ENCODE data around the gene VDAC2.

VDAC2 gene

DNA sequence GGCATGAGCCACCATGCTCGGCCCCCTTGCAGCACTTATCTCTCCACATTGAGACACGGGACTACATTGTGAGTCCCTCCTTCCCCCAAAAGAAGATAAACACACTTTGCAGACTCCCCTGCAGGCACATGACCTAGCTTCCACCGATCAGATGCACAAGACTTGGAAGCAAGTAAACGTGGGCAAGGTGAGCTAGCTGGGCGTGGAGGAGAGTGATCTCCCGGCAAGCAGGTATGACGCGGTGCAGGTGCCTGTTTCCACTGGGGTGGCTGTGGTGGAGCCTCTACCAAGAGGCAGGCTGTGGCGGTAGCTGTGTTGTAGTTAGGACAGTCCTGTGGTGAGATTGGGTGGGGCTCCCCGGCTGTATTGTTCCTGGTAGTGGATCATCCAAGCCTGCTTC is 32.8 kb downstream of the VDAC2 start:
- no peak overlapping the region for H3K4me3 ChIP-seq (replicated peaks in 1 of 2; ENCODE audit: low read depth in 2 of 2, low read length in 2 of 2)
- TF ChIP-seq, protein P1, sequence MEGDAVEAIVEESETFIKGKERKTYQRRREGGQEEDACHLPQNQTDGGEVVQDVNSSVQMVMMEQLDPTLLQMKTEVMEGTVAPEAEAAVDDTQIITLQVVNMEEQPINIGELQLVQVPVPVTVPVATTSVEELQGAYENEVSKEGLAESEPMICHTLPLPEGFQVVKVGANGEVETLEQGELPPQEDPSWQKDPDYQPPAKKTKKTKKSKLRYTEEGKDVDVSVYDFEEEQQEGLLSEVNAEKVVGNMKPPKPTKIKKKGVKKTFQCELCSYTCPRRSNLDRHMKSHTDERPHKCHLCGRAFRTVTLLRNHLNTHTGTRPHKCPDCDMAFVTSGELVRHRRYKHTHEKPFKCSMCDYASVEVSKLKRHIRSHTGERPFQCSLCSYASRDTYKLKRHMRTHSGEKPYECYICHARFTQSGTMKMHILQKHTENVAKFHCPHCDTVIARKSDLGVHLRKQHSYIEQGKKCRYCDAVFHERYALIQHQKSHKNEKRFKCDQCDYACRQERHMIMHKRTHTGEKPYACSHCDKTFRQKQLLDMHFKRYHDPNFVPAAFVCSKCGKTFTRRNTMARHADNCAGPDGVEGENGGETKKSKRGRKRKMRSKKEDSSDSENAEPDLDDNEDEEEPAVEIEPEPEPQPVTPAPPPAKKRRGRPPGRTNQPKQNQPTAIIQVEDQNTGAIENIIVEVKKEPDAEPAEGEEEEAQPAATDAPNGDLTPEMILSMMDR (IDR thresholded peaks at IDR 0.05; ENCODE audit: low read depth, low read length), result no peak
- DNase-seq (ENCODE audit: low read depth in 2 of 2), result no peak

GRCh38 chr10:75244487-75245353 is 34.1 kb downstream of the VDAC2 start:
- DNase-seq (ENCODE audit: low read depth in 2 of 2), result no peak
- no peak overlapping the region for H3K4me3 ChIP-seq (replicated peaks in 1 of 2; ENCODE audit: low read depth in 2 of 2, low read length in 2 of 2)
- TF ChIP-seq, protein P1 (IDR thresholded peaks at IDR 0.05; ENCODE audit: low read depth, low read length), result no peak

DNA sequence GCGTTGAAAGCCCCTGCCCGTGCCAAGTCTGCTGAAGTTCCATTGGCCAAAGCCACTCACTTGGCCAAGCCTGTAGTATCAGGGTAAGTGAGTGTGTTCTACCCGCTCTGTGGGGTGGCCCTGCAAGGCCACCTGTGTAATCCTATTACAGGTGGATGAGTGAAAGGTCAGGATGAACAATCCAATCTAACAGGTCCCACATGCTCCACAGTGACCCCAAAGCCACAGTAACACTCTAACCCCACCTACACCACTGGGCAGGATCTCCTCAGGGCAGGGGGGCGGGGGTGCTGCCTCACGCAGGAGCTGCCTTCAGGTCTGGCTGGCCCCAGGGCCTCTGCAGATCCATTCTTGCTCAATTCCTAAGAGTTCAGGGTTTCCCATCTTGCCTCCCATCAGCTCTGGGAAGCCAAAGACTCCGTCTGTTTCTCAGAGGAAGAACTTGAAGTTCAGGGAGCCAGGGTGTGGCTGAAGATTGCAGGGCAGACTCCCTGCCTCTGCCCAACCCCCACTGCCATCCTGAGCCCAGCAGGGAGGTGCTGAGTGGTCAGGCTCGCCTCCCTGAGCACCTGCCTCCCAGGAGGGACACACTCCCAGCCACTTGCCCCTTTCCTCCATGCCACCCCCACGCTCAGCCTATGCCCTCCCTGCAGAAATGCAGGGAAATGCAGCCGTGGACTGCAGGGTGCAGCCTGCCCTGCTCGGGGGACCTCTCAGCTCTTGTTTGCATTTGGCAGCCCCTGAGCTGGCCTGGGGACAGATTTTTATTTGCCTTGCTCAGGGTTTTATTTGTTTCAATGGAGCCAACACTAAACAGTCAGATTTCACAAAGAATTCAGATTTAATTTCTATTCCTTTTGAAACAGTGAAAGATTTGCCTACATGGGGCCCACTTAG is 35.0 kb downstream of the VDAC2 start:
- TF ChIP-seq, protein P1 (IDR thresholded peaks at IDR 0.05; ENCODE audit: low read depth, low read length), result no peak
- H3K4me3 ChIP-seq (replicated peaks in 1 of 2; ENCODE audit: low read depth in 2 of 2, low read length in 2 of 2), result no peak overlapping the region
- no peak for DNase-seq (ENCODE audit: low read depth in 2 of 2)

DNA sequence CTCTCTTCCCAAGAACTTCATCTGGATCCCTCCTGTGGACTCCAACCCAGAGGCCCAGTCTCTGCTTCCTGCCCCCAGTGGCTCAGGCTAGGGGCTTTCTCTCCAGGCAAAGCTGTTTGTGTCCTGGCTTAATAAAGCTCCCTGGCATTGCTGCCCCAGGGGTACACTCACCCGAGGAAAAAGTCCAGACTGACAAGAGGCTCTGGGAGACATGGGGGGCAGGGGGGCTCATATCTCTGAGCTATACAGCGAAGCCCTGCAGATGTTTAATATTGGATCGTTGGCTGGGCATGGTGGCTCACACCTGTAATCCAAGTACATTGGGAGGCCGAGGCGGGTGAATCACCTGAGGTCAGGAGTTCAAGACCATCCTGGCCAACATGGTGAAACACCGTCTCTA is 35.9 kb downstream of the VDAC2 start:
- TF ChIP-seq, protein P1 (IDR thresholded peaks at IDR 0.05; ENCODE audit: low read depth, low read length), result no peak
- no peak for DNase-seq (ENCODE audit: low read depth in 2 of 2)
- H3K4me3 ChIP-seq (replicated peaks in 1 of 2; ENCODE audit: low read depth in 2 of 2, low read length in 2 of 2), result no peak overlapping the region

GRCh38 chr10:75247797-75248196 is 37.2 kb downstream of the VDAC2 start:
- no peak for DNase-seq (ENCODE audit: low read depth in 2 of 2)
- TF ChIP-seq, protein P1 (IDR thresholded peaks at IDR 0.05; ENCODE audit: low read depth, low read length), result no peak
- H3K4me3 ChIP-seq (replicated peaks in 1 of 2; ENCODE audit: low read depth in 2 of 2, low read length in 2 of 2), result no peak overlapping the region

DNA sequence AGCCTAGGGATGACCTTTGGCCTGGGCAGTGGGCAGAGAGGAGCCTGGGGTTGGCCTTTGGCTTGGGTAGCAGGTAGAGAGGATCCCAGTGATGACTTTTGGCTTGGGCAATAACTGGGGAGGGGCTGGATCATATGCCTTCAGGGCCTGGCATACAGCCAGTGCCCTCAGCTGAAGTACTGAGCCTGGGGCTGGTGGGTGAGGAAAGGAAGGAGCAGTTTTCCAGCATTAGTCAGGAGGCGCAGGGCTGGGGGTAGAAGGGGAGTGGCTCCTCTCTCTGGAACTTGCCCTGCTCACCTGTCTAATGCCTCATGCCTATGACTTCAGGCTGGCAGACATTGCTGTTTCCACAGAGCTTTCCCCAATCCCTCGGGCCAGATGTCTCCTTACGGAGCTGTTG is 40.3 kb downstream of the VDAC2 start:
- H3K4me3 ChIP-seq (replicated peaks in 1 of 2; ENCODE audit: low read depth in 2 of 2, low read length in 2 of 2), result no peak overlapping the region
- no peak for DNase-seq (ENCODE audit: low read depth in 2 of 2)
- TF ChIP-seq, protein P1 (IDR thresholded peaks at IDR 0.05; ENCODE audit: low read depth, low read length), result no peak
